Kasumi-1 (cell line): ENCODE measurements around the gene MAP1S.
"Not testable (repeated sequence)": the region's sequence is repeated elsewhere in the genome, so short reads cannot be mapped to it uniquely, and the experiment has no call there.

ENCODE experiments used
- DNase-seq, 2 experiments: peaks; one replicate each; lab custom pipeline; 2025; lab: John Stamatoyannopoulos, UW

The MAP1S gene

DNA sequence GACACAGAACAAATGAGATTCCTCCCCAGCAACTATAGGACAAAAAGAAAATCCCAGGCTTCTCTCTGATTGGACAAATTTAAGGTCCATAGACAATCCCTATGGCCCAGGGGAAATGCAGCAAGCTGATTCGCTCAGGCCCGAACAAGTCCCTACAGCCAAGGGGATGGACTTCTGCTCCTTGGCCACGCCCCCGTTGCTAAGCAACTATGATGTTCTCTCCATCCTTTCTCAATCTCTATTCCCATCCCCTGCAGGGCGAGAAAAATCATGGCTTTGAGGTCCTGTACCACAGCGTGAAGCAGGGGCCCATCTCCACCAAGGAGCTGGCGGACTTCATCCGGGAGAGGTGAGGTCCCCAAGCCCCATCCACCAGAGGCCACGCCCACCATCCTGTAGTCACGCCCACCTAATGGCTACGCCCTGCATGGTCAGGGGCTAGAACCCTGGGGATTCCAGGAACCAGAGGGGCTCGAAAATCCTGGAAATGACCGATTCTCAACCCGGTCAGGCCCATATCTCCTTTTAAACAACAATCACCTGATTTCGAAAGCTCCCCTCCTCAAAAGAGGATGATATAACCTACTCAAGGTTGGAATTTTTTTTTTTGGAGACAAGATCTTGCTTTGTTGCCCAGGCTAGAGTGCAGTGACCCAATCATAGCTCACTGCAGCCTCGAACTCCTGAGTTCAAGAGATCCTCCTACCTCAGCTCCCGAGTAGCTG is 43.4 kb downstream of the MAP1S start:
- DNase-seq, result peak; percentile 26 to 41

DNA sequence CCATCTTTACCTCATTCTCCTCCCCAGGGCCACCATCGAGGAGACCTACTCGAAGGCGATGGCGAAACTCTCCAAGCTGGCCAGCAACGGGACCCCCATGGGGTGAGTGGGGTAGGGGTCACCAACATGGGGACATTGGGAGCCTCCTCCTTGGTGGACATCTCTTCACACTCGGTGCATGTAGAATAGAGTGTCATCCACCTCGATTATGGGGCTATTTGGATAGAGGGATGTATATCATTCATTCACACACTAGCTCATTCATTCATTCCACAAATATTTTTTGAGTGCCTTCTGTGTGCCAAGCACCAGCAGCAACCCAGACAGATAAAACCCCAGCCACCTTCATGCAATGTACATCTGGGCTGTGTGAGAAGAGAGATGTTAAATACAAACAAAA is 45.1 kb downstream of the MAP1S start:
- no peak for DNase-seq

DNA sequence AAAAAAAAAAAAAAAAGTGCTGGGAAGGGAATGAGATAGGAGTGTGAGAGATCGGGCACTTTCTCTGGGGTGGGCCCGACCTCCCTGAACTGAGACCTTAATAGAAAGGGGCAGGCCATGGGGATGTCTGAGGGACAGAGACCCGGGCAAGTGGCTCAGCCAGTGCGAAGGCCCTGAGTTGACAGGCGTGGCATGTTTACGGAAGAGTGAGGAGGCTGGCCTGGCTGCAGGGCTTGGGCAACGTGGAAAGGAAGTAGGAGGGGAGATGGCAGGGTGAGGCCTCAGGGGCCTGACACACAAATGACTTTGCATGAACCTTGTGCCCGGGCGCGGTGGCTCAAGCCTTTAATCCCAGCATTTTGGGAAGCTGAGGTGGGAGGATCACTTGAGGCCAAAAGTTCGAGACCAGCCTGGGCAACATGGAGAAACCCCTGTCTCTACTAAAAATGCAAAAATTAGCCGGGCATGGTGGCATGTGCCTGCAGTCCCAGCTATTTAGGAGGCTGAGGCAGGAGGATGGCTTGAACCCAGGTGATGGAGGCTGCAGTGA is 45.9 kb downstream of the MAP1S start:
- peak; percentile 81 to 86 for DNase-seq

DNA sequence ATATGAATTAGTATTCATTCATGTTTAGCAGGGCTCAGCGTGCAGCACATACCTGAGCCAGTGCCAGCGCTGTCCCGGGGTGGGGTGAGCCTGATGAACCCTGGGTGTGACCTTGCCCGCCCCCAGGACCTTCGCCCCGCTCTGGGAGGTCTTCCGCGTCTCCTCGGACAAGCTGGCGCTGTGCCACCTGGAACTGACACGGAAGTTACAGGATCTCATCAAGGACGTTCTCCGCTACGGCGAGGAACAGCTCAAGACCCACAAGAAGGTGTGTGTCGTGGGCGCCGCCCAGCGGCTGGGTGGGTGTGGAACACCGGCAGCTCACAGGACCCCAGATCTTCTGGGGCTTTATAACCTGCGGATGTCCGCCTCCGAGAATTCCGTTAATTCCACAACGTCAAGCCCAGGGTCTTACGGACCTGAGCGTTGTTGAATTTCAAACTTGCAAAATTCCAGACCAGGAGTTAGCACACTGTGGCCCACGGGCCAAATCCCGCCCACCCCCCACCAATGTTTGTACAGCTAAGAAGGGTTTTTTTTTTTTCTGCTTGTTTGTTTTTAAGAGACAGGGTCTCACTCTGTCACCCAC is 47.4 kb downstream of the MAP1S start:
- DNase-seq, result peak; percentile 74 to 80

DNA sequence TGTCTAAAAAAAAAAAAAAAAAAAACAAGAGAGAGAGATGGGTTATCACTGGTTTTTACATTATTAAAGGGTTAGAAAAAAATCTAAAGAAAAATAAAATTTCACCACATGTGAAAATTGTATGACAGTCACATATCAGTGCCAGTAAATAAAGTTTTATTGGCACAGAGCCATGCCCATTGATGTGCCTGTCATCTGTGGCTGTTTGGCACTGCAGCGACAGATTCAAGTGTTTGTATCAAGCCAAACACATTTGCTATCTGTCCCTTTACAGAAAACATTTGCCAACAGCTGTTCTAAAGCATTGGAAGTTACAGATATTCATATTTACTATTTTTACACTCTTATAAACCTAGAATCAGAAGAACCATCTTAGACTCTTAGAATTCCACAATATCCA is 48.3 kb downstream of the MAP1S start:
- DNase-seq, result no peak

DNA sequence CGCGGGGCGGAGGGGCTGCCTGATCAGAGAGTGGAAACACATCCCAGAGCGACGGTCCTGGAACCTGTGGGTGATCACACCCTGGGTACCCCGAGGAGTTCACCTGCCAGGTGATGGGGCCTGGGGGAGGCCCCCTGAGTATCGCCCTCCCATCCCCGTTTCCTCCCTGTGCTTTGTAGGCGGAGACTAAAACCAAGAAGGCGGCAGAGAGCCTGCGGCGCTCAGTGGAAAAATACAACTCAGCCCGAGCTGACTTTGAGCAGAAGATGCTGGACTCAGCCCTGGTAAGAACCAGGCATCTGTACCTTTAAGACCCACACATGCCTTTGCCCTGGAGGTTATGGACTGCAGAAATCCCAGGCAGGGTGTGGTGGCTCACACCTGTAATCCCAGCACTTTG is 51.3 kb downstream of the MAP1S start:
- no peak for DNase-seq

DNA sequence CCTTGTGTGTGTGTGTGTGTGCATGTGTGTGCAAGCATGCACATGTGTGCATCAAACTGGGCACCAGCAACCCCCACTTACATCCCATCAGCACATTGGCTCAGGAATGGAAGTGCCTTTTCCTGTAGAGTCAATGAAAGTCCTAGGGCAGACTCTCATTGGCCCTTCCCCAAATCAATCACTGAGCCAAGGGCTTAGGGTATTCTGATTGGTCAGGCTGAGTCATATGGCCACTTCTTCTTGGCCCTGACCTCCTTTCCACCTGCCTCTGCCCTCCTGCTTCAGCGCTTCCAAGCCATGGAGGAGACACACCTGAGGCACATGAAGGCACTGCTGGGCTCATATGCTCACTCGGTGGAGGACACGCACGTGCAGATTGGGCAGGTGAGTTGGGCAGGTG is 52.9 kb downstream of the MAP1S start:
- DNase-seq, result no peak

DNA sequence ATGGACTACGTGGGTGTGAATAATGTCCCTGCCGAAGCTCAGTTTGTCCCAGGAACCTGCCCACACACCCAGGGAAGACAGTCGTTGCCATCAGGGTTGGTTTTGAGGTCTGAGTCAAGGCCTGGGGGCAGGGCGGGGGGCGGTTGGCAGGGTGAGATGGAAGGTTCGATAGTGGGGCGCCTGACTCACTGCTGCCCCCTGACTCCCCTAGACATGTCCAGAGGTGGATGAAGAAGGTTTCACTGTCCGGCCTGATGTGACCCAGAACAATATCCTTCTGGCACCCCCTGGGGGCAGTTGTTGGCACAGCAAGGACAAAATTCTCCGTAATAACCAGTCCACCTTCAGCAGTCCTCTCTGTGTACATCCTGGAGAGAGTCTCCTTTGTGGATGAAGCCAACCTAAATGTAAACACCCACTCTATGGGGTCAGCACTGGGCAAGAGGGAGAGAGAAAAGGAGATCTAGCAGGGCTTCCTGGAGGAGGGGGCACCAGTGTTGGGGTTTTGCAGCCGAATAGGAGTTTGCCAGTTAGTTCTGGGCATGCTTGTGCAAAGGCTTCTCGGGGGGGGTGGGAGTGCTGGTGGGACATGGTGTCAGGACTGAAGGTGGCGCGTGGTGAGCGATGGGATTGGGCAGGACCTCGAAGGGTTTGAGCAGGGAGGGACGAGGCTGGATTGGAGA is 56.1 kb downstream of the MAP1S start:
- DNase-seq, result peak; percentile 17 to 37

DNA sequence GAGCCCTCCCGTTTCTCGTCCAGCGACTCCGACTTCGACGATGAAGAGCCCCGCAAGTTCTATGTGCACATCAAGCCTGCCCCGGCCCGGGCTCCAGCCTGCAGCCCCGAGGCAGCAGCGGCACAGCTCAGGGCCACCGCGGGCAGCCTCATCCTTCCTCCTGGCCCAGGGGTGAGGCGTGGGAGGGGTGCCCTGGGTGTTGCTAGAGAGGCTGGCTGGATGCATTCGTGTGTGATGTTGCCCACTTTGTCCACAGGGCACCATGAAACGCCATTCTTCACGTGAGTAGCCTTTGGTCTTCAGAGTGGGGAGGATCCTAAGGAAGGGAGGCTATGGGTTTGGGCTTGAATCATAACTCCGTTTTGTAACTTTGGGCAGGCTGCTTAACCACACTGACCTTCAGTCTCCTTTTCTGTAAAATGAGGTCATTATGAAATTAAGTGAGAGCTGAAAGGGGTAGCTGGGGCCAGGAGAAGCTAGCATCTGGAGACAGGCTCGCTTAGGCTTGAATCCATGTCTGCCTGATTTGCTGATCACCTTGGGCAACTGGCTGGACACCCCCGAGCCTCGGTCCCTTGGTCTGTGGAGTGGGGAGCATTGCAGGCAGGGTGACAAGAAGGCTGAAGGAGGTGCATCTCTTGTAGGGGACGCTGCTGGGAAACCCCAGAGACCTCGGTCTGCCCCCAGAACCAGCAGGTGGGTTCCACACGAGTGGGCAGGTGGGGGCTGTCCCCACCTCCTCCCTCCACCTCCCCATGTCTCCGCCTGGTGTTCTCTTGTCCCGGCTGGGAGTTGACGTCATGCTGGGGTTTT is 56.9 kb downstream of the MAP1S start:
- DNase-seq, result no peak

DNA sequence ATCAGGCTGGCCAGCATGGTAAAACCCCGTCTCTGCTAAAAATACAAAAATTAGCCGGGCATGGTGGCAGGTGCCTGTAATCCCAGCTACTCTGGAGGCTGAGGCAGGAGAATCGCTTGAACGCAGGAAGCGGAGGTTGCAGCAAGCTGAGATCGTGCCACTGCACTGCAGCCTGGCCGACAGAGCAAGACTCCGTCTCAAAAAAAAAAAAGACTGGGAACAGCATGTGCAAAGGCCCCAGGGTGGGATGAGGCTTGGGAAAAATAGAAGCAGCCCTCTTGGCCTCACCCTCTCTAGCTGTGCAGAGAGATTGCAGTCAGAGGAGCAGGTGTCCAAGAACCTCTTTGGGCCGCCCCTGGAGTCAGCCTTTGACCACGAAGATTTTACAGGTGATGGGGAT is 58.6 kb downstream of the MAP1S start:
- not testable (repeated sequence) for DNase-seq

DNA sequence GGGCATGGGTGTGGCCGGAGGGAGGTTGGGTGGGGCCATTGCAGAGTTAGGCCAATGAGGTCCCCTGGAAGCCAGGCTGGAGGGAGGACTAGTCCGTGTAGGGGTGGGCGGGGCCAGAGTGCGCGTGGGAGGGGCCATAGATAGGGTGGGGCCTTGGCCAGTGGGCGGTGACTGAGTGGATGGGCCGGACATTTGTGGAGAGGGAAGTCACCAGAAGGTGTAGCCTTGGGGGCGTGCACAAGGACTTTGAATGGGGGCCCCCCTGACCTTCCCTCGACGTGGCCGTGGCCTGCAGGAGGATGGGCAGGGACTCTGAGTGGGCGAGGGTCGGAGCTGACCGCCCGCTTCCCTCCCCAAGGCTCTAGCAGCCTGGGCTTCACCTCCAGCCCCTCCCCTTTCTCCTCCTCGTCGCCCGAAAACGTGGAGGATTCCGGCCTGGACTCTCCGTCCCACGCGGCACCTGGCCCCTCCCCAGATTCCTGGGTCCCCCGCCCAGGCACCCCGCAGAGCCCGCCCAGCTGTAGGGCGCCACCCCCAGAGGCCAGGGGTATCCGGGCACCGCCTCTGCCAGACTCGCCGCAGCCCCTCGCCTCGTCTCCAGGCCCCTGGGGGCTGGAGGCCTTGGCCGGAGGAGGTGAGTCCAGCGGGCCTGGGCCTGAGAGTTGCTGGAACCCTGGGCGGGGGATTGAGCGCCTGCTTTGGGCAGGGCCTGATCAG is 59.1 kb downstream of the MAP1S start:
- no peak for DNase-seq

DNA sequence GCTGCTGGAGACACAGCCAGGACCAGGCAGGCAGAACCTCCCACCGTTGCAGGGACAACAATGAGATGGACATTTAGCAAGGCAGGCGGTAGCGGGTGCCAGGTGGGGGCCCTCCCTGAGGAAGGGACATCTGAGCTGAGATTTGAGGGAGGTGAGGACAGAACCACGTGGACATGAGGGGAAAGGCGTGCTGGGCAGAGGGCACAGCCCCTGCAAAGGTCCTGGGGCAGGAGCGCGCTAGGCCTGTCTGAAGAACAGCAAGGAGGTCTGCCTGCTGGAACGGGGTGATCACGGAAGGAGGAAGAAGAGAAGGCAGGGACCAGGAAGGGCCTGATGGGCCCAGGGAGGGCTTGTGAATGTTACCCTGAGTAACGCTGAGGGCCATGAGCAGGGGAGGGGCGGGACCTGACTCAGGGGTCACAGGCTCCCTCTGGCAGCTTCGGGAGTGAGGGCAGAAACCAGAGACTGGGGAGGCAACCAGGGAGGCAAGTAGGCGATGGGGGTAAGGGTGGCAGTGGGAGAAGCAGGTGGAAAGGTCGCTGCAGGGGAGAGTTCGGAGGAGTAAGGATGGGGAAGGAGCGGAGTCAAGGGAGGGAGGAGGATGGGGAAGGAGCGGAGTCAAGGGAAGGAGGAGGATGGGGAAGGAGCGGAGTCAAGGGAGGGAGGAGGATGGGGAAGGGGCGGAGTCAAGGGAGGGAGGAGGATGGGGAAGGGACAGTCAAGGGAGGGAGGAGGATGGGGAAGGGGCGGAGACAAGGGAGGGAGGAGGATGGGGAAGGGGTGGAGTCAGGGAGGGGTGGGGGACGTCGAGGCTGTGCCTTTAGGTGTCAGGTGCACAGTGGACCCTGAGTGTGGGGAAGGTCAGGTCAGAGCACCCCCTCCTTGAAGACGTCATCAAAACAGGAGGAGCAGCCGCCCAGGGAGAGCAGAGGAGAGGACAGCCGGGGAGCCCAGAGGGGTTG is 60.0 kb downstream of the MAP1S start:
- no peak for DNase-seq

DNA sequence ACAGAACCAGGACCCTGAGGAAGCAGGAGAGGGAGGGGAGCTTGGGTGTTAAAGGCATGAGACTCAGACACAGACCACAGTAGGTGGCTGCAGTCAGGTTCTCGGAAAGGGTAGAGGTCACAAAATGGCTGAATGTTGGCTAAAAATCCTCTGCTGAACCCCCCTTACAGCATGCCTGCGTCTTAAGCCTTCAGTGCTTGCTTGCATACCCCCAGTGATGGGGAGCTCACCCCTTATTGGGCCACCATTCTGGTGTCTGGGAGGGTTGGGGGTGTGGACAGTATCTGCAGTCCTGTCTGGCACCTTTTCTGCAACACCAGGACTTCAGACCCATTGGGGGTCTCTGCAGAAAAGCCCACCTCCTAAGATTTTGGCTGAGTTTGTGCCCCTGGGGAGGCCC is 61.5 kb downstream of the MAP1S start:
- DNase-seq, result no peak

DNA sequence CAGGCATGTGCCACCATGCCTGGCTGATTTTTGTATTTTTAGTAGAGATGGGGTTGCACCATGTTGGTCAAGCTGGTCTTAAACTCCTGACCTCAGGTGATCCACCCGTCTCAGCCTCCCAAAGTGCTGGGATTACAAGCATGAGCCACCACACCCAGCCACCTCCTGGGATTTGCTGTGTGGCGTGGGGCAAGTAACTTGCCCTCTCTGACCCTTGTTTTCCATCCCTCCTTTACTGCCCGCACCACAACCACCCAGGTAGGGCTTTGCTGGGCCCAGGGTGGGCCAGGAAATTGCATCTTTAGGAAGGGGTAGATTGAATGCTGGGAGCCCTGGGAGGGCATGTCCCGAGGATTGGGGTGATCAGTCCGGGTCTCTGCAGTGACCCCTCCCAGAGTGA is 64.4 kb downstream of the MAP1S start:
- DNase-seq, result not testable (repeated sequence)
